Astrocyte of the cerebellum (primary cell): Measurements from ENCODE around the gene EXOG.

Experiments used
- DNase-seq: peaks from one replicate; pipeline ENCODE4 v3.0.0-alpha.2; 2011; ENCODE audit warnings: low read depth
- H3K4me3 ChIP-seq: 2 replicates; pipeline ENCODE4 v1.5.1; 2011; ENCODE audit warnings: mild to moderate bottlenecking, low read depth, low read length, moderate library complexity
- in situ Hi-C: cut with HindIII; loops from 2 replicates; pipeline ENCODE4 v1.10.0; 2017; ENCODE audit warnings: low sequenced_read_pairs
- TF ChIP-seq, protein P1 (sequence below): IDR thresholded peaks from 2 replicates; pipeline ENCODE4 v1.5.1; 2012; ENCODE audit warnings: low read length, low read depth, moderate library complexity, mild to moderate bottlenecking; ENCODE audit errors: missing control alignments

The EXOG gene

DNA sequence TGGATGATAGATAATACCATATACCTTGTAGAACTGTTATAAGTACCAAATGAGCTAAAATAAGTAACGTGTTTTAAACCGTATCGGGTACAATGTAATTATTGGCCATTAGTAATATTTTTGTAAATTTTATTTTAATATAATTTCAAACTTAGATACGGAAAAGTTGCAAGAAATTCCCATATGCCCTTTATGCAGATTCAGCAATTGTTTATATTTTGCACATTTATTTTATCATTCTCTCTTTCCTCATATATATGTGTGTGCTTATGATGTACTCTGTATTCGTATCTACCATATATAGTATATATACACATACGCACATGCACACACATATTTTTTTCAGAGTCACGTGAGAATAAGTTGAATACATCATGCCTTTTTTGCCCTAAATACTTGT, 38.5 kb downstream of the EXOG start:
- no peak for DNase-seq
- H3K4me3 ChIP-seq, result no peak overlapping the region
- TF ChIP-seq, protein P1, sequence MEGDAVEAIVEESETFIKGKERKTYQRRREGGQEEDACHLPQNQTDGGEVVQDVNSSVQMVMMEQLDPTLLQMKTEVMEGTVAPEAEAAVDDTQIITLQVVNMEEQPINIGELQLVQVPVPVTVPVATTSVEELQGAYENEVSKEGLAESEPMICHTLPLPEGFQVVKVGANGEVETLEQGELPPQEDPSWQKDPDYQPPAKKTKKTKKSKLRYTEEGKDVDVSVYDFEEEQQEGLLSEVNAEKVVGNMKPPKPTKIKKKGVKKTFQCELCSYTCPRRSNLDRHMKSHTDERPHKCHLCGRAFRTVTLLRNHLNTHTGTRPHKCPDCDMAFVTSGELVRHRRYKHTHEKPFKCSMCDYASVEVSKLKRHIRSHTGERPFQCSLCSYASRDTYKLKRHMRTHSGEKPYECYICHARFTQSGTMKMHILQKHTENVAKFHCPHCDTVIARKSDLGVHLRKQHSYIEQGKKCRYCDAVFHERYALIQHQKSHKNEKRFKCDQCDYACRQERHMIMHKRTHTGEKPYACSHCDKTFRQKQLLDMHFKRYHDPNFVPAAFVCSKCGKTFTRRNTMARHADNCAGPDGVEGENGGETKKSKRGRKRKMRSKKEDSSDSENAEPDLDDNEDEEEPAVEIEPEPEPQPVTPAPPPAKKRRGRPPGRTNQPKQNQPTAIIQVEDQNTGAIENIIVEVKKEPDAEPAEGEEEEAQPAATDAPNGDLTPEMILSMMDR, result no peak
- in situ Hi-C loops, result no loop called here

DNA sequence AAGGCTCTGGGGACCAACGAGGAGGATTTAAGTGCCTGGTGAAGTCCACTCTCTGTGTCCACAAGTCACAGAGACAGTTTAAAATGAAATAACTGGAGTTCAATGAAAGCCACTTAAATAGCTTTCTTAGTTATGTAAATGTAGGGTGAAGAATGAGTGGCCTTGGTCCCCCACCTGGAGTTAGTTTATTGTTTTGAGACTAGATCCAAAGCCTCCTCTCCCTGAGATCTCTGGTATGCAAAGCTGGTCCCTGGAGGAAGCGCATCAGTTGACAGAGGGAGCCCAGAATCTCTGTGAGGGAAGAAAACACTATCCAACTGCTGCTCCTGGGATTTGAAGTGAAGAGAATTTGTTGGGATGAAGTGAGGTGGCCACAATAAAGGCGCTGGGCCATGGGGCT, 40.5 kb downstream of the EXOG start:
- TF ChIP-seq, protein P1, result no peak
- no peak for DNase-seq
- H3K4me3 ChIP-seq, result no peak overlapping the region
- in situ Hi-C loops, result no loop called here

DNA sequence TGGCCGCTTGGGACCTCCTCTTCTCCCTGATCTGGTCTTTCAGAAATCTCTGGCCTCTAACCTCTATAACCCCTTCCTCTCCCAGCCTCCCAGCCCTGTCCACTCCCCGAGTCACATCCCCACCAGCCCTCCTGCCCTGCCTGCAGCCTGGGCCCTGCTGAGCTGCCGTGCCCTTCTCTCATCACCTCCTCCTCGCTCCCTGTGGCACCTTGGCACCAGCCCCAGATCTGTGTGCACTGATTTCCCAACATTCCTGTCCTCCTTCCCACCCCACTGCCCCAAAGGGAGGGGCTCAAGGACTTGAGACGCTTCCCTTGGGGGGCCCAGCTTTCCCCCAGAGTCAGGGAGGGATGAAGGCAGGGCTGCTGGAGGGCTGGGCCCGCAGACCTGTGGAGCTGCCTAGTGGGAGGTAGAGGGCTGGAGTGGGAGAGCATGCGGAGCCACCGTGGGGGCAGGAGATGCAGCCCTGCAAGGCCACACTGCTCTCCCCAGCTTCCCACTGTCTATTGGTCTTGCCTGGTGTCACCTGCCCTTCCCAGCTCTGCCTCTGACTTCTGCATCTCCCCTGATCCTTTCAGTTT, 42.7 kb downstream of the EXOG start:
- in situ Hi-C loops, result no loop called here
- TF ChIP-seq, protein P1, result no peak
- no peak overlapping the region for H3K4me3 ChIP-seq
- DNase-seq, result no peak

DNA sequence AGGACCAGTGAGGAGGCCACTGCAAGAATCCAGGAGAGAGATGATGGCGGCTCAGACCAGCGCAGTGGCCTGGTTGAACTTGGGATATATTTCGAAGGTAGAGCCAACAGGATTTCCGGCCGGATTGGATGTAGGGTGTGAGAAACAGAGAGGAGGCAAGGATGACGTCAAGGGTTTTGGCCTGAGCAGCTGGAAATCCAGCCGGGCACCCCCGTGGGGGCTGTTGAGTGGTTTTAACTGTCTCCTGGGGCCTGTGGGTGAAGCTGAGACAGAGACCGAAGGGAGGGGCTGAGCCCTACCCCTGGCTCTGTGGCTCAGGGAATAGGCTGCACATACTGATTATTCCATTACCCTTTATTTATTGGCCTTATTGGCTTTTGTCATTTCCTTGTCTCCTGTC, 45.7 kb downstream of the EXOG start:
- in situ Hi-C loops, result no loop called here
- DNase-seq, result no peak
- no peak overlapping the region for H3K4me3 ChIP-seq
- TF ChIP-seq, protein P1, result no peak

DNA sequence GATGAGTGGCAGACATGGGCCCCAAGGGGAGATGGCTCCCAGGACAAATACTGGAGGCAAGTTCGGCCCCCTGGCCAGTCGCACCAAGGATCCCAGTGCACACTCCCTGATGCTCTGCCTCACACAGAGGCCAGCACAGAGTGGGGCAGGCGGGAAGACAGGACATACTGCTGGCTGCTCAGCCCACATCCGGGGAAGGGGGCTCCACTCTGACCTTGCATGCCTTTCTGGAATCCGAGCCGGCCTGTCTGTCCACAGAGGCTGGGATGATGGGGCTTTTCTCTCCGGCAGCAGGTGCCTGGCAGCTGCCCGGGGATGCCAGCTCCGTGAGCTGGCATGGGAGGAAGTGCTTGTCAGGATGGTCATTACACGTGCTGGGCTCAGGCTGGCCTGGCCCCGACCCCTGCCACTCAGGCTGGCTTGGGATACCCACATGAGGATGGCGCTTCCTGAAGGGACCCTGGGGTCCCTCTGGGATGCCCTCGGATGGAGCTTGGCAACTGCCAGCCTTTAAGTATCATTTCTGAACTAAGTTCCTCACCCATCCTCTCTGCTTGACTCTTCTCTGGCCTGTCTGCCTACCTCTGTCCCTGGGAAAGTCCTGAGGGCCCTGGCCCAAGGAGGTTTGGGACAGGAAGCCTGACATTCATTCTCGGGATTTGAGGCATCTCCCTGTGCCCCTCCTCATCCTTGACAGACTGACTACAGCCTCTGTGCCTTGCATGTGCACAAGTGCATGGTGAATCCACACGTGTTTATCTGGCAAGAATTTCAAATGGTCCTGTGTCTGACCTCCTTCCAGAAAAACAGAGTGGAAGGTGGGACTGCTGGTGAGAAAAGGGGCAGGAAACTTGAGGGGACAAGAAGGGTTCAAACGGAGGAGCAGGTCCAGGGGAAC, 46.5 kb downstream of the EXOG start:
- in situ Hi-C loops, result no loop called here
- TF ChIP-seq, protein P1, result no peak
- H3K4me3 ChIP-seq, result no peak overlapping the region
- DNase-seq, result no peak

DNA sequence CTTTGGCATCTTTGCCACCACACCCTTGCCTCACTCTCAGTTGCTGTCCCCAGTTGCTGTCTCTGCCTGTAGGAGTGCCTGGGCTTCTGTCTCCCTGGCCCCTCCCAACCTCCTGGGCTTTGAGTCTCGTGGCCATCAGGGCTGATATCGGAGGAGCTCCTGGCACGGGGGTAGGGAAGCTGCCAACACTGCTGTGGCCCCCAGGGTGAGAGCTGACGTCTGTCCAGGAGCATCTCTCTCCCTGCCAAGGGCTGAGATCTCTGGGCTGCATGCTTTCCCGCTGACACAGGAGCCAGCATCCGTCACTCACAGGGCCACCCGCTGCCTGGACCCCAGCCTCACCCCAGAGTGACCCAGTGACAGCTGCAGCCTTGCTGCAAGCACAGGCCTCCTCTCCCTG, 47.4 kb downstream of the EXOG start:
- no peak overlapping the region for H3K4me3 ChIP-seq
- in situ Hi-C loops, result no loop called here
- TF ChIP-seq, protein P1, result no peak
- DNase-seq, result no peak
